Panc1 (cell line): Measurements from ENCODE around the gene G0S2. TPM values are rescaled to one million over a fixed set of nuclear protein-coding genes. Genes with fewer than 3 reads are reported as not detected.
A peak's percentile ranks its signal among the peaks of the same experiment; 100 is the strongest.

ENCODE experiments used
- ATAC-seq: fragments of 200-7000 bp; cut with Tn5 transposase; 2 replicates; pipeline ENCODE4 v1.9.1; 2020; ENCODE audit warnings: mild to moderate bottlenecking, moderate library complexity
- BruUV-seq: library from RNA; stranded (reverse); fragments of 400-500 nt; replicated peaks from 2 replicates; lab custom pipeline; 2021; lab: Mats Ljungman, UMichigan
- CTCF ChIA-PET: fragments of 300-600 bp; sonication (Branson Sonifier 250); formaldehyde crosslinking; loops from one replicate; lab custom pipeline; 2022; ENCODE audit warnings: antibody characterized with exemption; lab: Charles Lee
- POLR2A ChIA-PET: fragments of 300-600 bp; sonication (Branson Sonifier 250); formaldehyde crosslinking; loops from one replicate; lab custom pipeline; 2022; ENCODE audit warnings: antibody characterized with exemption; lab: Charles Lee
- DNase-seq: peaks from one replicate; pipeline ENCODE4 v3.0.0-alpha.2; 2010; ENCODE audit warnings: low read depth, low spot score
- H3K27ac ChIP-seq: 2 replicates; pipeline ENCODE4 v1.5.1; 2011; ENCODE audit warnings: mild to moderate bottlenecking, low read length, inconsistent platforms
- H3K27me3 ChIP-seq: fragments of 200-500 bp; sonication (Bioruptor generic); 2 replicates; pipeline ENCODE4 v1.6.0; 2014; ENCODE audit warnings: low read length, inconsistent platforms; ENCODE audit not compliant: control insufficient read depth, insufficient read depth
- H3K36me3 ChIP-seq: fragments of 200-500 bp; sonication (Bioruptor generic); 2 replicates; pipeline ENCODE4 v1.5.1; 2014; ENCODE audit warnings: inconsistent platforms, mild to moderate bottlenecking, low read length, moderate library complexity; ENCODE audit not compliant: control insufficient read depth, insufficient read depth
- H3K4me1 ChIP-seq: 2 replicates; pipeline ENCODE4 v1.5.1; 2011; ENCODE audit warnings: inconsistent platforms, mild to moderate bottlenecking, low read length, moderate library complexity; ENCODE audit not compliant: control insufficient read depth, insufficient read depth
- H3K4me3 ChIP-seq, 2 experiments: 2 replicates each; pipeline ENCODE4 v1.5.1; 2011 to 2012; ENCODE audit warnings: low read depth in 2 of 2, low read length in 2 of 2, mild to moderate bottlenecking in 2 of 2, inconsistent platforms in 1 of 2, moderate library complexity in 1 of 2
- H3K9me3 ChIP-seq: fragments of 200-500 bp; sonication (Bioruptor generic); 2 replicates; pipeline ENCODE4 v1.5.1; 2014; ENCODE audit warnings: low read depth, mild to moderate bottlenecking, inconsistent platforms, low read length, moderate library complexity; ENCODE audit not compliant: control insufficient read depth, insufficient read depth
- POLR2AphosphoS5 ChIP-seq: IDR thresholded peaks from 2 replicates; pipeline ENCODE4 v1.6.1; 2012; ENCODE audit warnings: mild to moderate bottlenecking, low read depth, low read length, moderate library complexity
- REST ChIP-seq, 2 experiments: IDR thresholded peaks; 2 replicates each; pipeline ENCODE4 v1.6.1; 2011 to 2012; ENCODE audit warnings: low read depth in 2 of 2, control low read depth in 1 of 2, low read length in 1 of 2, mild to moderate bottlenecking in 1 of 2, moderate library complexity in 1 of 2; ENCODE audit not compliant: insufficient read depth in 1 of 2
- SIN3A ChIP-seq: IDR thresholded peaks from 2 replicates; pipeline ENCODE4 v1.6.1; 2012; ENCODE audit warnings: low read depth, mild to moderate bottlenecking, low read length, moderate library complexity, borderline replicate concordance; ENCODE audit not compliant: insufficient read depth
- TCF7L2 ChIP-seq: IDR thresholded peaks from 2 replicates; pipeline ENCODE4 v1.6.1; 2011; ENCODE audit warnings: mild to moderate bottlenecking, low read depth, low read length, inconsistent platforms
- in situ Hi-C: cut with HindIII; loops from 2 replicates; pipeline ENCODE4 v1.10.0; 2016; ENCODE audit warnings: low sequenced_read_pairs, low pct_unique_long_range_greater_than_20kb
- intact Hi-C: fragments of 100-400 bp; cut with micrococcal nuclease; formaldehyde crosslinking; loops from one replicate; pipeline ENCODE4 v1.10.0; 2022; ENCODE audit not compliant: unreplicated experiment
- total RNA-seq: library from RNA; stranded (reverse); gene quantifications from one replicate; pipeline ENCODE4 v1.2.1, GENCODE V29; 2021; ENCODE audit not compliant: unreplicated experiment
- TF ChIP-seq, protein P1 (sequence below): fragments of 450-650 bp; IDR thresholded peaks from 2 replicates; pipeline ENCODE4 v1.5.1; 2017; ENCODE audit warnings: mild to moderate bottlenecking

G0S2 gene
- total RNA-seq, 1 experiment from 2014 or later = 2.5 TPM

DNA sequence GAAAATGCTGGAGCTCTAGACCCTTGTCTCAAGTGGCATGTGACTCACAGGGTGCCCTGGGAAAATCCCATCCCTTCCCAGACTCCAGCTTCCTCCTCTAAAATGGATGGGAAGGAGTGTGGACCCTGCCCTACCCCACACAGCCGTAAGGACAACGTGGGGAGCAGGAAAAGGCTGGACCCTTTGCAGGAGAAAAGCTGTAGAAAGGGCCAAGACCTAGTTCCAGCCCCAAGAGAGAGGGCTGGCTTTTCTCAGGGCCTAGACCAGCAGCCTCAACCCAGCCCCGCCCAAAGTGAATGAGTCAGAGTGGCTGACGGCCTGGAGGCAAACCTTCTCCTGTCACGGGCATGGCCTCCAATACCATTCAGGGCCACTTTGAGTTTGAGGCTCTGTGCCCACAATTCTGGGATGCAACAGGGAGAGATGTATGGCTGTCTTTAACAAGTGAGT lies 24.0 kb upstream of the G0S2 start:
- CTCF ChIA-PET = no interaction called here
- no peak overlapping the region for H3K4me3 ChIP-seq
- no peak for DNase-seq

DNA sequence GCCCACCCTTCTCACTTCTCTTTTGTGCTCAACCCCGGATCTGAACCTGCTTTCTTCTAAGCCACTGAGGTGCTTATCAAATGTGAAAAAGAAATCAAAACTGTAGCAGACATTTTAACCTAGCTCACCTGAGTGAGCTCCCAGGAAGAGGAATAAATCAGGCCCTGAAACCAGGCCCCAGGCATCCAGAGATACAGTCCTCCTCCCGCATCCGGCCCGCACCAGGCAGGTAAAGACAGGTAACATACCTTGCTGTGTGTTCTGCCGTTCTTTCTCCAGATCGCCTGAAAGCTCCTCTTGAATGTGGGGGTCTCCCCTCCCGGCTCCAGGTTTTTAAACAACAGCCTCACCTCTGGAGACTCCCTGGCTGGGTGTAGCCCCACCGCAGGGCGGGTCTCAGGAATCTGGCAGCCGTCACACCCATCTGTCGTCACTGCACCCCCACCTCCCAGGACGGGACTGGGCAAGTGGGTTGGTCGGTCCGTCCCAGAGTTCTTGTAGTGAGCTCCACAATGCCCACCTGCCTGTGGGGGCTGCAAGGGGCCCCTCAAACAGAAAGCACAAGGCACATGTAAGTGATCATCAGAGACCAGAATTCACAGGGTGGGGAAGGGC lies 23.0 kb upstream of the G0S2 start, which contains the start of gene LAMB3:
Gene LAMB3, minus strand, starts transcription at position 305 of the 615 bp plus-strand sequence. CDS start 1,481 bp downstream, outside the sequence.
- POLR2A ChIA-PET = no interaction called here
- no peaks in the 10 kb centered on the region for H3K36me3 ChIP-seq
- H3K4me1 ChIP-seq = peaks cover 5% of the 10 kb centered on the region
- no peak for DNase-seq
- CTCF ChIA-PET = no interaction called here
- TF ChIP-seq POLR2AphosphoS5 = no peak
- TF ChIP-seq SIN3A = no peak
- TF ChIP-seq TCF7L2 = no peak
- TF ChIP-seq, protein P1, sequence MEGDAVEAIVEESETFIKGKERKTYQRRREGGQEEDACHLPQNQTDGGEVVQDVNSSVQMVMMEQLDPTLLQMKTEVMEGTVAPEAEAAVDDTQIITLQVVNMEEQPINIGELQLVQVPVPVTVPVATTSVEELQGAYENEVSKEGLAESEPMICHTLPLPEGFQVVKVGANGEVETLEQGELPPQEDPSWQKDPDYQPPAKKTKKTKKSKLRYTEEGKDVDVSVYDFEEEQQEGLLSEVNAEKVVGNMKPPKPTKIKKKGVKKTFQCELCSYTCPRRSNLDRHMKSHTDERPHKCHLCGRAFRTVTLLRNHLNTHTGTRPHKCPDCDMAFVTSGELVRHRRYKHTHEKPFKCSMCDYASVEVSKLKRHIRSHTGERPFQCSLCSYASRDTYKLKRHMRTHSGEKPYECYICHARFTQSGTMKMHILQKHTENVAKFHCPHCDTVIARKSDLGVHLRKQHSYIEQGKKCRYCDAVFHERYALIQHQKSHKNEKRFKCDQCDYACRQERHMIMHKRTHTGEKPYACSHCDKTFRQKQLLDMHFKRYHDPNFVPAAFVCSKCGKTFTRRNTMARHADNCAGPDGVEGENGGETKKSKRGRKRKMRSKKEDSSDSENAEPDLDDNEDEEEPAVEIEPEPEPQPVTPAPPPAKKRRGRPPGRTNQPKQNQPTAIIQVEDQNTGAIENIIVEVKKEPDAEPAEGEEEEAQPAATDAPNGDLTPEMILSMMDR = no peak
- TF ChIP-seq REST (IDR thresholded peaks at IDR 0.05; ENCODE audit: insufficient read depth in 1 of 2, low read depth in 2 of 2, low read length in 1 of 2) = no peak
- H3K9me3 ChIP-seq = no peaks in the 10 kb centered on the region
- BruUV-seq = no TSS peak
- no peaks in the 10 kb centered on the region for H3K27me3 ChIP-seq
- no peak for ATAC-seq
- in situ Hi-C loops = no loop called here
- intact Hi-C loops = no loop called here
- H3K4me3 ChIP-seq = no peak within 1 kb of the TSS
- no peak within 1 kb of the TSS for H3K27ac ChIP-seq

More for the DNA sequence above, 24.0 kb upstream of the G0S2 start:
- H3K27ac ChIP-seq = no peak overlapping the region
- BruUV-seq = no TSS peak
- no peaks in the 10 kb centered on the region for H3K36me3 ChIP-seq
- POLR2A ChIA-PET = no interaction called here
- H3K4me1 ChIP-seq = peaks cover 5% of the 10 kb centered on the region
- in situ Hi-C loops (no loop called here), intact Hi-C loops (no loop called here)
- peak; percentile 74 for ATAC-seq
- no peaks in the 10 kb centered on the region for H3K27me3 ChIP-seq
- TF ChIP-seq SIN3A = no peak
- TF ChIP-seq TCF7L2 = no peak
- TF ChIP-seq, protein P1 = no peak
- TF ChIP-seq POLR2AphosphoS5 = no peak
- TF ChIP-seq REST (IDR thresholded peaks at IDR 0.05; ENCODE audit: insufficient read depth in 1 of 2, low read depth in 2 of 2, low read length in 1 of 2) = no peak
- H3K9me3 ChIP-seq = no peaks in the 10 kb centered on the region
